IPS DF 6.9 (cell line): ENCODE measurements around the gene PTPN4.

Experiments used
- DNase-seq: peaks from one replicate; pipeline ENCODE4 v3.0.0-alpha.2; 2013; ENCODE audit warnings: low read depth, low spot score
- H3K27ac ChIP-seq: one replicate; pipeline ENCODE4 v1.5.1; 2013; ENCODE audit warnings: low read length, control low read depth
- H3K27me3 ChIP-seq: 2 replicates; pipeline ENCODE4 v1.6.1; 2013; ENCODE audit warnings: mild to moderate bottlenecking, low read length; ENCODE audit not compliant: control insufficient read depth, insufficient read depth
- H3K36me3 ChIP-seq: 2 replicates; pipeline ENCODE4 v1.6.1; 2013; ENCODE audit warnings: low read length; ENCODE audit not compliant: control insufficient read depth, insufficient read depth
- H3K4me1 ChIP-seq: 2 replicates; pipeline ENCODE4 v1.6.1; 2013; ENCODE audit warnings: low read length; ENCODE audit not compliant: control insufficient read depth, insufficient read depth
- H3K4me3 ChIP-seq: 2 replicates; pipeline ENCODE4 v1.5.1; 2013; ENCODE audit warnings: mild to moderate bottlenecking, low read length
- H3K9me3 ChIP-seq: 2 replicates; pipeline ENCODE4 v1.6.1; 2013; ENCODE audit warnings: low read length, inconsistent platforms; ENCODE audit not compliant: control insufficient read depth, insufficient read depth
- WGBS: extraction: QIAGEN DNeasy Blood & Tissue Kit; methylation state at CpG from one replicate; pipeline ENCODE4 v1.1.7; 2013; ENCODE audit warnings: mixed read lengths, missing lambda C conversion rate; ENCODE audit not compliant: insufficient read length, insufficient coverage; 5-methylcytosine and 5-hydroxymethylcytosine counted together

The PTPN4 gene

GRCh38 chr2:119765433-119766002 is 5.8 kb downstream of the PTPN4 start:
- Histone ChIP-seq H3K27me3 (no peaks in the 10 kb centered on the region), H3K4me3 (no peak overlapping the region), H3K4me1 (peaks cover 2% of the 10 kb centered on the region; the same call in 1 of the 2 replicates), H3K9me3 (no peaks in the 10 kb centered on the region), H3K36me3 (no peaks in the 10 kb centered on the region), H3K27ac (no peak overlapping the region)
- WGBS = no CpG with 5 or more reads among the region's 5 CpGs
- DNase-seq = no peak

GRCh38 chr2:119766944-119767343 is 7.2 kb downstream of the PTPN4 start:
- H3K27me3 ChIP-seq = no peaks in the 10 kb centered on the region
- no peaks in the 10 kb centered on the region for H3K9me3 ChIP-seq
- no peak overlapping the region for H3K27ac ChIP-seq
- no peaks in the 10 kb centered on the region for H3K36me3 ChIP-seq
- no peak overlapping the region for H3K4me3 ChIP-seq
- H3K4me1 ChIP-seq = peaks cover 2% of the 10 kb centered on the region; the same call in 1 of the 2 replicates
- WGBS = no CpG with 5 or more reads among the region's 5 CpGs
- DNase-seq = no peak

GRCh38 chr2:119768742-119769141 is 9.0 kb downstream of the PTPN4 start:
- WGBS = no CpG with 5 or more reads among the region's 1 CpG
- Histone ChIP-seq H3K27me3 (no peaks in the 10 kb centered on the region), H3K36me3 (no peaks in the 10 kb centered on the region), H3K4me3 (no peak overlapping the region), H3K4me1 (peaks cover 2% of the 10 kb centered on the region; the same call in 1 of the 2 replicates), H3K27ac (no peak overlapping the region), H3K9me3 (no peaks in the 10 kb centered on the region)
- no peak for DNase-seq

- peaks cover 2% of the 10 kb centered on the region; the same call in 1 of the 2 replicates for H3K4me1 ChIP-seq
- H3K4me3 ChIP-seq = no peak overlapping the region
- no peak overlapping the region for H3K27ac ChIP-seq
- DNase-seq = no peak
- H3K27me3 ChIP-seq = no peaks in the 10 kb centered on the region
- no peaks in the 10 kb centered on the region for H3K9me3 ChIP-seq
- WGBS = no CpG with 5 or more reads among the region's 3 CpGs
- no peaks in the 10 kb centered on the region for H3K36me3 ChIP-seq
Measured at GRCh38 chr2:119769645-119770044, 9.9 kb downstream of the PTPN4 start.

- WGBS = no CpG with 5 or more reads among the region's 2 CpGs
- no peak for DNase-seq
- H3K4me1 ChIP-seq = no peaks in the 10 kb centered on the region
- H3K36me3 ChIP-seq = no peaks in the 10 kb centered on the region
- H3K27ac ChIP-seq = no peak overlapping the region
- no peaks in the 10 kb centered on the region for H3K9me3 ChIP-seq
- H3K4me3 ChIP-seq = no peak overlapping the region
- H3K27me3 ChIP-seq = no peaks in the 10 kb centered on the region
Measured at GRCh38 chr2:119771331-119771730, 11.6 kb downstream of the PTPN4 start.

- no peaks in the 10 kb centered on the region for H3K4me1 ChIP-seq
- no peak for DNase-seq
- WGBS = no CpG with 5 or more reads among the region's 2 CpGs
- H3K36me3 ChIP-seq = no peaks in the 10 kb centered on the region
- no peak overlapping the region for H3K27ac ChIP-seq
- no peaks in the 10 kb centered on the region for H3K27me3 ChIP-seq
- H3K9me3 ChIP-seq = no peaks in the 10 kb centered on the region
- H3K4me3 ChIP-seq = no peak overlapping the region
Measured at GRCh38 chr2:119772128-119772527, 12.4 kb downstream of the PTPN4 start.

GRCh38 chr2:119772767-119773166 is 13.0 kb downstream of the PTPN4 start:
- H3K27ac ChIP-seq = no peak overlapping the region
- H3K4me1 ChIP-seq = no peaks in the 10 kb centered on the region
- DNase-seq = no peak
- H3K36me3 ChIP-seq = no peaks in the 10 kb centered on the region
- H3K4me3 ChIP-seq = no peak overlapping the region
- no peaks in the 10 kb centered on the region for H3K27me3 ChIP-seq
- WGBS = no CpG with 5 or more reads among the region's 4 CpGs
- H3K9me3 ChIP-seq = no peaks in the 10 kb centered on the region

GRCh38 chr2:119774026-119774425 is 14.3 kb downstream of the PTPN4 start:
- DNase-seq = no peak
- Histone ChIP-seq H3K36me3 (no peaks in the 10 kb centered on the region), H3K27me3 (no peaks in the 10 kb centered on the region), H3K9me3 (no peaks in the 10 kb centered on the region), H3K4me1 (no peaks in the 10 kb centered on the region), H3K4me3 (no peak overlapping the region), H3K27ac (no peak overlapping the region)

GRCh38 chr2:119775102-119775501 is 15.4 kb downstream of the PTPN4 start:
- H3K9me3 ChIP-seq = no peaks in the 10 kb centered on the region
- no peaks in the 10 kb centered on the region for H3K4me1 ChIP-seq
- no peak for DNase-seq
- H3K27me3 ChIP-seq = no peaks in the 10 kb centered on the region
- H3K27ac ChIP-seq = no peak overlapping the region
- no CpG with 5 or more reads among the region's 6 CpGs for WGBS
- H3K36me3 ChIP-seq = no peaks in the 10 kb centered on the region
- no peak overlapping the region for H3K4me3 ChIP-seq

- DNase-seq = no peak
- H3K27me3 ChIP-seq = no peaks in the 10 kb centered on the region; the same call in 1 of the 2 replicates
- no peaks in the 10 kb centered on the region for H3K36me3 ChIP-seq
- no peak overlapping the region for H3K27ac ChIP-seq
- WGBS = no CpG with 5 or more reads among the region's 9 CpGs
- H3K4me3 ChIP-seq = no peak overlapping the region
- no peaks in the 10 kb centered on the region for H3K4me1 ChIP-seq
- no peaks in the 10 kb centered on the region for H3K9me3 ChIP-seq
Measured at GRCh38 chr2:119782308-119783027, 22.7 kb downstream of the PTPN4 start.

- Histone ChIP-seq H3K9me3 (no peaks in the 10 kb centered on the region), H3K36me3 (no peaks in the 10 kb centered on the region), H3K27me3 (no peaks in the 10 kb centered on the region; the same call in 1 of the 2 replicates), H3K27ac (no peak overlapping the region), H3K4me1 (no peaks in the 10 kb centered on the region), H3K4me3 (no peak overlapping the region)
- no CpG with 5 or more reads among the region's 5 CpGs for WGBS
- no peak for DNase-seq
Measured at GRCh38 chr2:119784876-119785275, 25.2 kb downstream of the PTPN4 start.
